Effector memory CD4-positive, alpha-beta T cell (primary cell): ENCODE results near the gene FXYD4.

Source experiments
- DNase-seq, 3 donors: peaks; one replicate each; pipeline ENCODE4 v3.0.0-alpha.2; 2020
- H3K27ac ChIP-seq: 2 replicates; pipeline ENCODE4 v1.7.0; 2013; ENCODE audit warnings: mild to moderate bottlenecking, low read length, moderate library complexity; ENCODE audit not compliant: insufficient read depth, poor library complexity, severe bottlenecking
- H3K27me3 ChIP-seq: replicated peaks from 2 replicates; pipeline ENCODE4 v1.7.0; 2013; ENCODE audit warnings: mild to moderate bottlenecking, low read length; ENCODE audit not compliant: insufficient read depth, control insufficient read depth, poor library complexity, severe bottlenecking
- H3K36me3 ChIP-seq: 2 replicates; pipeline ENCODE4 v1.7.0; 2013; ENCODE audit warnings: mild to moderate bottlenecking, low read length, moderate library complexity; ENCODE audit not compliant: control insufficient read depth, insufficient read depth
- H3K4me1 ChIP-seq: 2 replicates; pipeline ENCODE4 v1.7.0; 2013; ENCODE audit warnings: low read length, mild to moderate bottlenecking; ENCODE audit not compliant: control insufficient read depth, insufficient read depth, poor library complexity, severe bottlenecking
- H3K4me3 ChIP-seq: 2 replicates; pipeline ENCODE4 v1.7.0; 2013; ENCODE audit warnings: low read length, low read depth, mild to moderate bottlenecking; ENCODE audit not compliant: insufficient read depth, poor library complexity, severe bottlenecking
- H3K9me3 ChIP-seq: 2 replicates; pipeline ENCODE4 v1.7.0; 2013; ENCODE audit warnings: mild to moderate bottlenecking, low read length, moderate library complexity; ENCODE audit not compliant: control insufficient read depth

The FXYD4 gene

DNA sequence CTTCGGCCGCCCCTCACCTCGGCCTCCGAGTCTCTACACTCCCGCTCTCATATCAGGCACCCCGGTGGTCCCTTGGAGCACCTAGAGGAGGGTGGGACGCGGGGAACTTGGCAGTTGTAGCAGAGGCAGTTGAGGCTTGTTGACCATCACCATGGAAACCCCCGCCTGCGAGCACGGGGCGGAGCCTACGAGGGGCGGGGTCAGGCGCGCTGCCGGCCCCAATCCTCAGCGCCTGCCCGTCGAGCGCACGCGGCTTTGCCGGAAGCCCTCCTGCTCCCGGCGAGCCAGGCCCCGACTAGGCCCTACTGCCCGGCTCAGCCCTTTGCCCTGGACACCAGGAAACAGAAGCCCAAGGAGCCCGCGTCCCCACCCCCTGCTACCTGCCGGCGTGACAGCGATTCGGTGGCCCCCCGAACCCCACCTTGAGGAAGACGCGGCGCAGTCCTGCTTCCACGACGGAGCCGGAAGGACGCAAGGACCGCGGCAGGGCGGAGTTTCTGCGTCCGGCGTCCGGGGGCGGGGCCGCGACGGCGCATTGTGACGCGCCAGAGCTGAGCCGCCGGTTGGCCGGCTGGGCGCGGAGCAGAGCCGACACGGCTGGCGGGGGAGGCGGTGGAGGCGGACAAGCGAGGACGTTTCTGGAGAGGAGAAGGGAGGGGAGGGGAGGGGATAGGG lies 37.4 kb downstream of the FXYD4 start, which contains the start of gene HNRNPF:
HNRNPF (minus strand) TSS at position 477 of the 675 bp plus-strand sequence. CDS start 21,302 bp downstream, outside the sequence.
- Histone ChIP-seq H3K9me3 (no peaks in the 10 kb centered on the region), H3K27ac (peak within 1 kb of the TSS; percentile 99), H3K4me1 (peaks cover 24% of the 10 kb centered on the region), H3K36me3 (no peaks in the 10 kb centered on the region), H3K27me3 (no peaks in the 10 kb centered on the region), H3K4me3 (peak within 1 kb of the TSS; percentile 81)
- peak; percentile 90 to 91 (median 90) for DNase-seq

DNA sequence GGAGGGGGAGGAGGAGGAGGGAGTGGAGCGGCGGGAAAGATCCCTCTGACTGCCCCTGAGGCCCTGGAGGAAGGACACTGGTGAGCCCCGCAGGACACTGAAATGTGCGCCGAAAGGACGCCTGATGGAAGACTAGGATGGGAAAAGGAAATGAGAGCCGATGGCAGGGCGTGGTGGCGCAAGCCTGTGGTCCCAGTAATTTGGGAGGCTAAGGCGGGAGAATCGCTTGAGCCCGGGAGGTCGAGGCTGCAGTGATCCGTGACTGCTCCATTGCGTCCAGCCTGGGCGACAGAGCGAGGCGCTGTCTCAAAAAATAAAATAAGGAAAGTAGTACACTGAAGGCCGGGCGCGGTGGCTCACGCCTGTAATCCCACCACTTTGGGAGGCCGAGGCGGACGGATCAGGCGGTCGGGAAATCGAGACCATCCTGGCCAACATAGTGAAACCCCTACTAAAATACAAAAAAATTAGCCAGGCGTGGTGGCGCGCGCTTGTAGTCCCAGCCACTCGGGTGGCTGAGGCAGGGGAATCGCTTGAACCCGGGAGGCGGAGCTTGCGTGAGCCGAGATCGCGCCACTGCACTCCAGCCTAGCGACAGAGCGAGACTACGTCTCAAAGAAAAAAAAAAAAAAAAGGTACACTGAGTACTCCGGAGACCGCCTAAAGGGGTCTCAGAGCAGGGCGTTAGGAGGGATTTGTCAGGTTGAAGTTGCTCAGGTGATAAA lies 38.1 kb downstream of the FXYD4 start:
- H3K9me3 ChIP-seq: no peaks in the 10 kb centered on the region
- peak overlapping the region; percentile 99 for H3K27ac ChIP-seq
- no peaks in the 10 kb centered on the region for H3K27me3 ChIP-seq
- H3K36me3 ChIP-seq: no peaks in the 10 kb centered on the region
- H3K4me1 ChIP-seq: peaks cover 24% of the 10 kb centered on the region
- peak overlapping the region; percentile 81 for H3K4me3 ChIP-seq
- DNase-seq: peak; percentile 41 to 63 (median 63)

DNA sequence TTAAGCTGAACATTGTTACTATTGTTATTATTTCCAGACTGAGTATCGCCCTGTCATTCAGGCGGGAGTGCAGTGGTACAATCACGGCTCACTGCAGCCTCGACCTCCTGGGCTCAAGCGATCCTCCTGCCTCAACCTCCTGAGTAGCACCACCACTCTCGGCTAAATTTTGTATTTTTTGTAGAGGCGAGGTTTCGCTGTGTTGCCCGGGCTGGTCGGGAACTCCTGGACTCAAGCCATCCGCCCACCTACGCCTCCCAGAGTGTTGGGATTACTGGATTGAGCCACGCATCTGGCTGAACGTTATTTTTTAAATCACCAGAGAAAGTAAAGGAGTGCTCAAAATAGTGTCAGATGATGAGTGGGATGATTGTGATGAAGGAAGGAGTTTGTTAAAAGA lies 38.9 kb downstream of the FXYD4 start:
- Histone ChIP-seq H3K4me3 (no peak overlapping the region), H3K9me3 (no peaks in the 10 kb centered on the region), H3K27me3 (no peaks in the 10 kb centered on the region), H3K4me1 (peaks cover 22% of the 10 kb centered on the region), H3K36me3 (no peaks in the 10 kb centered on the region), H3K27ac (peak overlapping the region; percentile 99)
- DNase-seq: no peak

DNA sequence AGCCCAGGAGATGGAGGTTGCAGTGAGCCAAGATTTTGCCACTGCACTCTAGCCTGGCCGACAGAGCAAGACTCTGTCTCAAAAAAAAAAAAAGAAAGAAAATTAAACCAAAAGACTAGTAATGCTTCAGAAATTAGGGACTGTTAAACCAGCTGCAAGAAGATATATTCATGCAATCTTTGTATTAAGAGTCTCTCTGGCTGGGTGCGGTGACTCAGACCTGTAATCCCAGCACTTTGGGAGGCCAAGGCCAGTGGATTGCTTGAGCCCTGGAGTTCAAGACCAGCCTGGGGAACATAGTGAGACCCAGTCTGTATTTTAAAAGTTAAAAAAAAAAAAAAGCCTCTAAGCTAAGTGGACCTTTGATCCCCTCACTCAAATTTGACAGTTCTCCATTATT lies 40.1 kb downstream of the FXYD4 start:
- Histone ChIP-seq H3K27ac (no peak overlapping the region), H3K9me3 (no peaks in the 10 kb centered on the region), H3K27me3 (no peaks in the 10 kb centered on the region), H3K4me3 (no peak overlapping the region), H3K36me3 (no peaks in the 10 kb centered on the region), H3K4me1 (peaks cover 13% of the 10 kb centered on the region)
- DNase-seq: no peak

GRCh38 chr10:43415544-43415943 lies 44.1 kb downstream of the FXYD4 start:
- Histone ChIP-seq H3K27ac (no peak overlapping the region), H3K4me1 (peaks cover 9% of the 10 kb centered on the region), H3K36me3 (no peaks in the 10 kb centered on the region), H3K9me3 (no peaks in the 10 kb centered on the region), H3K27me3 (no peaks in the 10 kb centered on the region), H3K4me3 (no peak overlapping the region)
- no peak for DNase-seq

DNA sequence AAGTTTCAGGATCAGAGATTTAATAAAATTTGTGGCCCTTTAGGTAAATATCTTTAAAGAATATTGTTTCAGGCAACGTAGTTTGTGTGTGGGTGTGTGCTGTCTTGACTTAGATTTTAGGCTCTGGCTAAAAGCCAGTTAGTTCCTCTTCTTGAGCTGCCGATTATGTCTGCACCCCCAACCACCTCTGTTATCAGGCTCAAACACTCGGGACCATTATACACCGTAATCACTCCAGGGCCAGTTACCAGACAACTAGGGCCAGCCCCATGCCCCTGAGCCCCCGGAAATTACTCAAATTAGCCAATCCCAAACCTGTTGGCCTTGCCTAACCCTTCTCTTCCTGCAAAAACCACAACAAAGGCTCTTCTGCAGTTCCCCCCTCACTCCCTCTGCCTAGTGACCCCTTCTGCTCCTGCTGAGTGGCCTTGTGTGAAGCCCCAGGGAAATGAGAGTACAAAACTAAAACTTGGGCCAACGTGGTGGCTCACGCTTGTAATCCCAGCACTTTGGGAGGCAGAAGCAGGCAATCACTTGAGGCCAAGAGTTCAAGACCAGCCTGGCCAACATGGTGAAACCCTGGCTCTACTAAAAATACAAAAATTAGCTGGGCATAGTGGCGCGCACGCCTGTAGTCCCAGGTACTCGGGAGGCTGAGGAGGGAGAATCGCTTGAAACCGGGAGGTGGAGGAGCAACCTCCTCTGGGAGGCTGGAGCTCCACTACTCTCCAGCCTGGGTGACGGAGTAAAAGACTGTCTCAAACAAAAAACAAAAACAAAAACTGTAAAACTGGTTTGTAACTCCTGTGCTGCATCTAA lies 46.7 kb downstream of the FXYD4 start:
- Histone ChIP-seq H3K9me3 (no peaks in the 10 kb centered on the region), H3K36me3 (no peaks in the 10 kb centered on the region), H3K4me3 (no peak overlapping the region), H3K27me3 (no peaks in the 10 kb centered on the region), H3K27ac (peak overlapping the region; percentile 44), H3K4me1 (peaks cover 18% of the 10 kb centered on the region)
- peak; percentile 18 to 43 (median 35) for DNase-seq

DNA sequence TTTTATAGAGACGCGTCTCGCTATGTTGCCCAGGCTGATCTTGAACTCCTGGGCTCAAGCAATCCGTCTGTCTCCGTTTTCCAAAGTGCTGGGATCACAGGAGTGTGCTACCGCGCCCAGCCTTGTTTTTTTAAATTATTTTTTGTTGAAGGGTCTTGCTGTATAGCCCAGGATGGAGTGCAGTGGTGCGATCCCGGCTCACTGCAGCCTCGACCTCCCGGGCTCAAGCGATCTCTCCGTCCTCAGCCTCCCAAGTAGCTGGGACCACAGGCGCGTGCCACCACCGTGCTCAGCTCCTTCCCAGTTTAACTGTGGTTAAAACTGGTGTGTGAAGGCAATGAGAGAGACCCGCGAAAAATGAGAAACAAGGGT lies 48.5 kb downstream of the FXYD4 start:
- H3K4me3 ChIP-seq: peak overlapping the region; percentile 65
- DNase-seq: no peak
- peak overlapping the region; percentile 87 for H3K27ac ChIP-seq
- H3K4me1 ChIP-seq: peaks cover 18% of the 10 kb centered on the region
- H3K27me3 ChIP-seq: no peaks in the 10 kb centered on the region
- no peaks in the 10 kb centered on the region for H3K36me3 ChIP-seq
- no peaks in the 10 kb centered on the region for H3K9me3 ChIP-seq

DNA sequence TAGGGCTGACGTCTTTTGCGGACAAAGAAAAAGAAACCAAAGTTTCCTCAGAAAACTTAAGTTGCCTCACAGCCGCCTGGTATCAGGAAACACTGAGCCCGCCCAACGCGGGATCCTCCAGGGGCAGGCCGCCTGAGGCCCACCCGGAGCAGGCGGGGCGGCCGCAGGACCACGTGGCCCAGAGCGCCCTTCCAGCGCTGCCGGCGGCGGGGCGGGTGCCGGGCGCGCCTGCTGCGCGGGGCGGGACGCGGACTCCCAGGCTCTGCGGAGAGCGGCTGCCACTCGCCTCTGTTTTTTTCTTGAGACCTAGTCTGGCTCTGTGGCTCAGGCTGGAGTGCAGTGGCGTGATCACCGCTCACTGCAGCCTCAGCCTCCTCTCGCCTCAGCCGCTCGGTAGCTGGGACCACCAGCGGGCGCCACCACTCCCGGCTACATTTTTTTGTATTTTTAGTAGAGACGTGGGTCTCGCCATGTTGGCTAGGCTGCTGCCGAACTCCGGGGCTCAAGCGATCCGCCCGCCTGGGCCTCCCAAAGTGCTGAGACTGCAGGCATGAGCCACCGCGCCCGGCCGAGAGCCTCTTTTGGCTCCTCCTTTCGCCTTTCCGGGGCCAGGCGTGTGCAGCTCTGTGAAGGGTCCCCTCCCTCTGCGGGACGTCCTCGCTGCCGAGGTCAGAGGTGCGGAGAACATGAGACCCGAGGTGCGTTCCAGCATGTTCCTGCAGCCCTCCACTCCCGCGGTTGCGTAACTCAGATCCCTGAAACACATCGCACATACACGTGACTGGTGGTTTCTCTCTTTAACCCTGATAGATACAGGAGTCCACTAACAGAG lies 49.1 kb downstream of the FXYD4 start:
- DNase-seq: peak; percentile 70 to 81 (median 71)
- Histone ChIP-seq H3K27ac (peak overlapping the region; percentile 87), H3K27me3 (no peaks in the 10 kb centered on the region), H3K4me1 (peaks cover 18% of the 10 kb centered on the region), H3K9me3 (no peaks in the 10 kb centered on the region), H3K36me3 (no peaks in the 10 kb centered on the region), H3K4me3 (peak overlapping the region; percentile 65)

- H3K4me1 ChIP-seq: peaks cover 22% of the 10 kb centered on the region
- H3K9me3 ChIP-seq: no peaks in the 10 kb centered on the region
- H3K27ac ChIP-seq: peak overlapping the region; percentile 87
- H3K36me3 ChIP-seq: no peaks in the 10 kb centered on the region
- peak overlapping the region; percentile 65 for H3K4me3 ChIP-seq
- H3K27me3 ChIP-seq: no peaks in the 10 kb centered on the region
- DNase-seq: no peak
Observed at GRCh38 chr10:43421201-43421507, 49.7 kb downstream of the FXYD4 start.
